Measurements from ENCODE around the gene LIN7C.
"Not testable (repeated sequence)": the region's sequence is repeated elsewhere in the genome, so short reads cannot be mapped to it uniquely, and the experiment has no call there.

LIN7C gene, protein sequence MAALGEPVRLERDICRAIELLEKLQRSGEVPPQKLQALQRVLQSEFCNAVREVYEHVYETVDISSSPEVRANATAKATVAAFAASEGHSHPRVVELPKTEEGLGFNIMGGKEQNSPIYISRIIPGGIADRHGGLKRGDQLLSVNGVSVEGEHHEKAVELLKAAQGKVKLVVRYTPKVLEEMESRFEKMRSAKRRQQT

DNA sequence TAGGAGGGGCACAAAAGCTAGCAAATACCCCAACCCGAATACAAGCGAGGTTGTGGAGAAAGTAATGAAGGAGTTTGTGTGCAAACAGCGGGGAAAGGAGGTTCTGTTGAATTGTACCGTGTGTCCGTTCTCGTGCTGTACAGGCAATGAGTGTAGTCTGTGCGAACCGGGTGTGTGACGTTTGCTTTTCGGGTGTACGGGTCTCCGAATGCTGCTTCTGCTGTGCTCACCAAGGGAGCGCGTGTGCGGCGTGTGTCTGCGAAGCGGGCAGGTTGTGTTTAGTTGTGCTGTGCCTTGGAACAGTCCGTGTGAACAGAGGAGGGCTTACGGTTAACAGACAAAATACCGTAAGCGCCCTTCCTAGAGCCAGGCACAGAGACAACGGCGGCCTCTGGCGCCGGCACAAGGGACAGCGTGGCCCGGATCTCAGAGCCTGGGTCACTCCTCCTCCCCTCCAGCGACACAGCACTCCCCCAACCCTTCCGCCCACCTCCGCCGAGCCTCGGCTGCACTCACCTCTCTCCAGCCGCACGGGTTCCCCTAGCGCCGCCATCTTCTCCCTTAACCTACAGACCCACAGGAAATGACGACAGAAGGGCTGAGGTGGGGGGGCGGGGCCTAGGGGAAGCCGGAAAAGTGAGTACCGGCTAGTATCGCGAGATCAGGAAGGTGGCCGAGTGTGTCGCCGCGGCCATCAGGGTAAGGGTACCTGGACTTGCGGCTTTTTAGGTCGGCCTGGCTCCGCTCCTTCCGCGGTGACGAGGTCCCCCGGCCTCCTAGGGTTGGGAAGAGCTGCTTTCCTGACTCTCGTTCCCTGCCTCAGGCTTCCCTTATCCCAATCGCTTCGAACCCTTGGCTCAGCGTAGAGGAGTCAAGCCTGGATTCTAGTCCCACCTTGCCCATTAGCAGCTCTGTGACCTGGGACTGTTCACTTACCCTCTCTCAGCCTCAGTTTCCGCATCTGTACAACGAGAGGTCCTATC lies at the start of gene LIN7C:
LIN7C (minus strand) TSS at position 570 of the 983 bp plus-strand sequence; CDS start at position 553, 17 bp downstream.
- peak; percentile 91 to 94 for DNase-seq

DNA sequence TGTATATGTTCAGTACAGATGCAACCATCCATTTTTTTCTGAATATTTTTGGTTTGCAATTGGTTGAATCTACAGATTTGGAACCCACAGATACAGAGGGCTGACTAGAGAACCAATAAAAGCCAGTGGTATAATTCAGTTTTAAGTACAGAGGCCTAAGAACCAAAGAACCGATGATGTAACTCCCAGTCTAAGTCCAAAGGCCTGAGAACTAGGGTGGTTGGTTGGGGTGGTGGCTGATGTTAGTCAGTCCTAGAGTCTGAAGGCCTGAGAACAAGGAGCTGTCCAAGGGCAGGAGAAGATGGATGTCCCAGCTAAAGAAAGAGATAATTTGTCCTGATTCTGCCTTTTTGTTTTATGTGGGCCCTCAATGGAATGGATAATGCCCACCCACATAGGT lies 48.7 kb upstream of the LIN7C start:
- DNase-seq, result no peak

DNA sequence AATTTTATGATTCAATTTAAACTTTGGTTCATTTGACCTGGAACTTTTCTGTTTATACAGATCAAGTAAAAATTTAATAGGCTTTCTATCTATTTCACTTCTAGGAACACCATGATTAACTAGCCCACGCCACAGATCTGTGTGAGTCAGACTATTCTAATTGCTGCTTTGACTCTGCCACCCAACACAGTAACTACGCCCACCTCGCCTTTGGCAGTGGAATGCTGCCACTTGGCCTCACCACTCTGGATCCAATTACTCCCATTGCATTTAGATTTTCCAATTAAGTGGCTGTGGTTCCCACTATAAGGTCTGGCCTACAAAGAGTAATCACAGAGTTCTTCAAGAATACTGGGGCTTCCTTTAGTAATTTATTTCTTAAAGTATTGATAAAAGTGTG lies 46.6 kb upstream of the LIN7C start:
- peak in 1 of 2 experiments; percentile 16 for DNase-seq

- peak; percentile 76 to 95 for DNase-seq
Measured at GRCh38 chr11:27552341-27552740, 45.8 kb upstream of the LIN7C start.

- DNase-seq, result no peak
Measured at GRCh38 chr11:27551127-27551526, 44.6 kb upstream of the LIN7C start.

GRCh38 chr11:27545946-27546345 lies 39.4 kb upstream of the LIN7C start:
- peak; percentile 64 to 88 for DNase-seq

DNA sequence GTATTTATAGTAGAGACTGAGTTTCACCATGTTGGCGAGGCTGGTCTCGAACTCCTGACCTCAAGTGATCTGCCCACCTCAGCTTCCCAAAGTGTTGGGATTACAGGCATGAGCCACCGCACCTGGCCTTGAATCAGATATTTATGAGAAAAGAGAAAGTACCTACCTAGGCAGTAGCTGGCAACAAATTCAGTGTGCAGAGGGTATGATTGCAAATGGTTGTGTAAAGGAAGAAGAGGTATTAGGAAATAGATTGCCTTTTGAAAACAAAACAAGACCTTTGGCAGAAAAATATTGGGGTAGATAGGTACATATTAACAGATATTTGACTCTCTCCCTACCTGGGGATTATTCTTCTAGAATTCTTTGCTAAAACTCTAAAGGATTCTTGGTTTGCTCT lies 38.5 kb upstream of the LIN7C start:
- no peak for DNase-seq

- DNase-seq, result no peak
Measured at GRCh38 chr11:27541790-27542189, 35.2 kb upstream of the LIN7C start.

DNA sequence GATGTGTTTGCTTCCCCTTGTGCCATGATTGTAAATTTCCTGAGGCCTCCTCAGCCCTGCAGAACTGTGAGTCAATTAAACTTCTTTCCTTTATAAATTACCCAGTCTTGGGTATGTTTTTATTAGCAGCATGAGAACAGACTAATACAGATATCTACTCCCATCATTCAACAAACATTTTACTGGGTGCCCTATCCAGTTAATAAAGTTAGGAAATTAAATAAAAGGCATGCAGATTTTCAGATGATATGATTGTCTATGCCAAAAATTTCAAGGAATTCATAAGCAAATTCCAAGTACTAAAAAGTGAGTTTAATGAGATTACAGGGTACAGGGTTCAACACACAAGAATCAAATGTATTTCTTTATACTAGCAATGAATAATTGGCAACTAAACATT lies 33.5 kb upstream of the LIN7C start:
- DNase-seq, result no peak

DNA sequence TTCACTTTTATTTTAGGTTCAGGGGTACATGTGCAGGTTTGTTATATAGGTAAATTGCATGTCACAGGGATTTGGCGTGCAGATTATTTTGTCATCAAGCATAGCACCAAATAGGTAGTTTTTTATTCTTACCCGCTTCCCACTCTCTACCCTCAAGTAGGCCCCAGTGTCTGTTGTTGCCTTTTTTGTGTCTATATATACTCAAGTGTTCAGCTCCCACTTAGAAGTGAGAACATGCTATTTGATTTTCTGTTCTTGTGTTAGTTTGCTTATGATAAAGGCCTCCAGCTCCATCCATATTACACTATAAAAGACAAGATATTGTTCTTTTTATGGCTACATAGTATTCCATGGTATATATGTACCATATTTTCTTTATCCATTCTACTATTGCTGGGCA lies 28.5 kb upstream of the LIN7C start:
- DNase-seq, result no peak

DNA sequence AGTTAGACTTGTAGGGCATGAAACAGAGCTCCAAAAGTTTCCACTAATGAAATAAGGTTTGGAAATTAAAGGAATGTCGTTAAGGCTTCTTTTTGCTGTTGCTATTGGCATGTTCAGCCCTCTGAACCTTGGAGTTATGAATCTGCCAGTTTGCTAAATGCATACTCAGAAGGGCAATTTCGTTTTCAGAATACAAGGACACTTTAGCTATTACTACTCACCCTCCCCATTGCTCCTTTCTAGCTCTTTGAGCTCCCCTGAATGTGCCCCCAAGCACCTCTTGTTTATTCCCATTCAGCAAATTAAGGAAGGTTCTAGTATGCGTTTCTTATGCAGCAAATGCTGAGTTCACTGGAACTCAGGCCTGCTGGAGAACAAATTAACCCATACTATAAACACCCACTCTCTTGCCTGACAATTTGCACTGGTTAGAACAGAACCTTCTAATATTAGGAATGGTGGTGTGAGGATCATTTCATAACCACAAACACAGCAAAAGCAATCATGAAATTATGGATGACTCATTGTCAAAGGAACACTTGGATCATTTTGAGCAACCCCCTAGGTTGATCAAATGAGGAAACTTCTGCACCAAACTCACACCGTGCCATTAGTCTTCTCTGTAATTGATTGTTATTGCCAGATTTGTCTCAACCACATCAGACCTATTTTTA lies 26.2 kb upstream of the LIN7C start:
- DNase-seq, result no peak

DNA sequence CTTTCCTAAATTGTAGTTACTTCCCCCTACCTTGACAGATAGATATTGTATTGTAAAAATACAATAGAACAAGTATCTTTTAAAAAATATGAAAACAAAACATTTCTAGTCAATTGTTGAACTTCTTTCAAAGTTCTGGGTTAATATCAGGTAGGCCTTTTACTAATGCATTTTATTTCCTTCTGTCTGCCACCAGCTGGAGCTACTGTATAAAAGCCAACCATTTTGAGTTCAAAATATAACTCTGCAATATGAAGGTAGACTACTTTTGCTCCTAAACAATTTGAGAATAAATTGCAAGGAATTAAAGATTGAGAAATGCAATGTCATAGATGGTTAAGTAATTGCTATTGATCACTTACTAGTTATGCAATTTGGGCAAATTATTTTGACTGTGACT lies 22.1 kb upstream of the LIN7C start:
- DNase-seq, result no peak

- DNase-seq, result no peak
Measured at GRCh38 chr11:27526535-27526934, 20.0 kb upstream of the LIN7C start.

DNA sequence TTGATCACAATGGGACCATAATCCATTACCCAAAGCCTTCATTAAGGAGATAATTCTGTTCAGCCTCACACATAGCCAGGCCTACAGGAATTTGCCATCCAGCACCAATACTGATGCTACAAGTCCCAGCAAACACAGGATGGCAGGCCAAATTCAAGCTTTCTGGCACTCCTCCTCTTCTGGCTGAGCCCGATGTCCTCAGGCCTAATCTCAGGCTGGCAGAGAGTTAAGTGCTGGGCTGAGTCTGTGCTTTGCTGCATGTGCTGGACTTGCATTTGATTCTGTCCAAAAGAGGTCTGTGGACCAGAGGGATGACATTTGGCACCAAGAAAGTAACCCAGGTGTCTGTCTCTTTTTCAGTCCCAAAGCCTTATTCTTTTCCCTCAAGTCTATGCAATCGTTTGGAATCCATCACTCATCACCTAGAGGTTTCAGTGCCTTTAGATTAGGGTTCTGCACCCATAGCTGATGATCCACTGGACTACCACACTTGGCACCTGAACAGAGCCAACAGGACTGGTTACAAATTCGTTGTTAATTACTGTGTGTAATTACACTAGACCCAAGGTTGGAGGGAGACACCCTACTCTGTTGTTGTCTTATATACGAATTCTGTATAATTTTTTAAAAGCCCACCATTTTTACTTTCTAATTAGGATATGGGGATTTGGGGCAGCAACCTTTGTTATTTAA lies 19.4 kb upstream of the LIN7C start:
- no peak for DNase-seq

DNA sequence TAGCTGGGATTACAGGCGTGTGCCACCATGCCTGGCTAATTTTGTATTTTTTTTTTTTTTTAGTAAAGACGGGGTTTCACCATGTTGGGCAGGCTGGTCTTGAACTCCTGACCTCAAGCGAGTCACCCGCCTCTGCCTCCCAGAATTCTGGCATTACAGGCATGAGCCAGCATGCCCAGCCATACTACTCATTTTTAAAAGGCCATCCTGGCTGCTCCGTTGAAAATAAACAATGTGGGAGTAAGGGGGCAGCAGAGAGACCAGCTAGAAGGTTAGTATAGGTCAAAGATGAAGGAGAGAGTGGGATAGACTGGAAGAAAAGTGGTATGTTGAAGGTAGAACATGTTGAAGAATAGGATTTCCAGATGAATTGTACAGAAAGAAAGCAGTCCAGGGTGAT lies 17.6 kb upstream of the LIN7C start:
- peak in 1 of 2 experiments; percentile 19 for DNase-seq

- no peak for DNase-seq
Measured at GRCh38 chr11:27520226-27520625, 13.7 kb upstream of the LIN7C start.

- DNase-seq, result no peak
Measured at GRCh38 chr11:27518518-27518917, 11.9 kb upstream of the LIN7C start.

DNA sequence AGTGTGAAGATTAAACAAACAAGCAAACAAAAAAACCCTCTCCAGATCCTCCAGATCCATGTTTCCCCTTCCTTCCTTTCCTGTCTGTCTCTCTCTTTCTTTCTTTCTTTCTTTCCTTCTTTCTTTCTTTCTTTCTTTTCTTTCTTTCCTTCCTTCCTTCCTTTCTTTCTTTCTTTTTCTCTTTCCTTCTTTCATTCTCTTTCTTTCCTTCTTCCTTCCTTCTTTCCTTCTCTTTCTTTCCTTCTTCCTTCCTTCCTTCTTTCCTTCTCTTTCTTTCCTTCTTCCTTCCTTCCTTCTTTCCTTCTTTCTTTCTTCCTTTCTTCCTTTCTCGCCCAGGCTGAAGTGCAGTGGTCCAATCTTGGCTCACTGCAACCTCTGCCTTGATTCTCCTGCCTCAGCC lies 10.9 kb upstream of the LIN7C start:
- DNase-seq, result not testable (repeated sequence)

GRCh38 chr11:27514558-27514957 lies 8.0 kb upstream of the LIN7C start:
- DNase-seq, result no peak

GRCh38 chr11:27514076-27514475 lies 7.5 kb upstream of the LIN7C start:
- DNase-seq, result no peak

- no peak for DNase-seq
Measured at GRCh38 chr11:27513389-27513788, 6.8 kb upstream of the LIN7C start.

- no peak for DNase-seq
Measured at GRCh38 chr11:27512238-27512637, 5.7 kb upstream of the LIN7C start.

- no peak for DNase-seq
Measured at GRCh38 chr11:27509908-27510307, 3.3 kb upstream of the LIN7C start.

All from NCI-H524 (cell line).